WI38 (cell line): ENCODE measurements around the gene CDKL5.

Experiments
- H3K4me3 ChIP-seq: 2 replicates; pipeline ENCODE4 v1.5.1; 2011; ENCODE audit warnings: low read depth, mild to moderate bottlenecking, control low read depth, low read length
- CTCF ChIP-seq: IDR thresholded peaks from 2 replicates; pipeline ENCODE4 v1.5.1; 2012; ENCODE audit warnings: low read depth, mild to moderate bottlenecking, control low read depth, low read length

The CDKL5 gene

GRCh38 chrX:18491587-18492340 is 66.4 kb downstream of the CDKL5 start:
- no peak overlapping the region for H3K4me3 ChIP-seq
- no peak for TF ChIP-seq CTCF

- H3K4me3 ChIP-seq: no peak overlapping the region
- TF ChIP-seq CTCF: no peak
Observed at GRCh38 chrX:18534949-18535348, 109.5 kb downstream of the CDKL5 start.

- no peak for TF ChIP-seq CTCF
- no peak overlapping the region for H3K4me3 ChIP-seq
Observed at GRCh38 chrX:18537068-18537467, 111.7 kb downstream of the CDKL5 start.

- H3K4me3 ChIP-seq: no peak overlapping the region
- no peak for TF ChIP-seq CTCF
Observed at GRCh38 chrX:18537524-18537923, 112.1 kb downstream of the CDKL5 start.

- TF ChIP-seq CTCF: no peak
Observed at GRCh38 chrX:18542131-18542530, 116.7 kb downstream of the CDKL5 start.

GRCh38 chrX:18542905-18543304 is 117.5 kb downstream of the CDKL5 start:
- no peak overlapping the region for H3K4me3 ChIP-seq
- no peak for TF ChIP-seq CTCF

More at GRCh38 chrX:18542131-18542530, 116.7 kb downstream of the CDKL5 start:
- H3K4me3 ChIP-seq: no peak overlapping the region

- H3K4me3 ChIP-seq: no peak overlapping the region
- TF ChIP-seq CTCF: no peak
Observed at GRCh38 chrX:18543738-18544137, 118.3 kb downstream of the CDKL5 start.
